OCI-LY1 (cell line): ENCODE measurements around the gene UACA.
"Not testable (repeated sequence)": the region's sequence is repeated elsewhere in the genome, so short reads cannot be mapped to it uniquely, and the experiment has no call there.

ENCODE experiments used
- H2AFZ ChIP-seq: fragments of 200-600 bp; sonication (generic), shearing (Covaris generic); 2 replicates; pipeline ENCODE4 v1.6.0; 2014; ENCODE audit warnings: antibody characterized with exemption, mild to moderate bottlenecking, low read length
- H3F3A ChIP-seq: fragments of 200-600 bp; sonication (generic), shearing (Covaris generic); 2 replicates; pipeline ENCODE4 v1.6.0; 2014; ENCODE audit warnings: mild to moderate bottlenecking, antibody characterized with exemption, low read length, moderate library complexity; ENCODE audit not compliant: insufficient read depth
- H3K27ac ChIP-seq: fragments of 200-600 bp; sonication (generic); 2 replicates; pipeline ENCODE4 v1.5.1; 2014; ENCODE audit warnings: low read length, mixed run types, mild to moderate bottlenecking, low read depth; ENCODE audit not compliant: poor library complexity, severe bottlenecking
- H3K27me3 ChIP-seq: fragments of 200-600 bp; sonication (generic); 2 replicates; pipeline ENCODE4 v1.6.0; 2014; ENCODE audit warnings: antibody characterized with exemption, mild to moderate bottlenecking, low read length, moderate library complexity; ENCODE audit not compliant: insufficient read depth
- H3K36me3 ChIP-seq: fragments of 200-600 bp; sonication (generic); 2 replicates; pipeline ENCODE4 v1.6.1; 2014; ENCODE audit warnings: mild to moderate bottlenecking, antibody characterized with exemption, low read length, moderate library complexity, mixed read lengths; ENCODE audit not compliant: insufficient read depth
- H3K4me1 ChIP-seq: fragments of 200-600 bp; sonication (generic); 2 replicates; pipeline ENCODE4 v1.5.1; 2014; ENCODE audit warnings: mild to moderate bottlenecking, low read length, moderate library complexity; ENCODE audit not compliant: insufficient read depth, severe bottlenecking
- H3K4me2 ChIP-seq: fragments of 200-600 bp; sonication (generic), shearing (Covaris generic); 2 replicates; pipeline ENCODE4 v1.6.1; 2014; ENCODE audit warnings: low read length
- H3K4me3 ChIP-seq: fragments of 200-600 bp; sonication (generic); 2 replicates; pipeline ENCODE4 v1.5.1; 2014; ENCODE audit warnings: low read length, low read depth, mild to moderate bottlenecking, mixed read lengths; ENCODE audit not compliant: poor library complexity, severe bottlenecking
- H3K79me2 ChIP-seq: fragments of 200-600 bp; shearing (Covaris generic); 2 replicates; pipeline ENCODE4 v1.6.1; 2016; ENCODE audit warnings: mixed run types, low read length, mixed read lengths; ENCODE audit not compliant: insufficient read depth
- H3K9ac ChIP-seq: fragments of 200-600 bp; sonication (generic), shearing (Covaris generic); 2 replicates; pipeline ENCODE4 v1.6.1; 2014; ENCODE audit warnings: mild to moderate bottlenecking, low read length, mixed read lengths
- H3K9me2 ChIP-seq: fragments of 200-600 bp; sonication (generic), shearing (Covaris generic); 2 replicates; pipeline ENCODE4 v1.6.1; 2014; ENCODE audit warnings: low read depth, mild to moderate bottlenecking, low read length, mixed read lengths
- H3K9me3 ChIP-seq: fragments of 200-600 bp; shearing (Covaris generic); 2 replicates; pipeline ENCODE4 v1.6.1; 2014; ENCODE audit warnings: low read length, mixed read lengths
- H4K20me1 ChIP-seq: fragments of 200-600 bp; sonication (generic), shearing (Covaris generic); 2 replicates; pipeline ENCODE4 v1.6.0; 2016; ENCODE audit warnings: mild to moderate bottlenecking, low read length; ENCODE audit not compliant: insufficient read depth
- EZH2 ChIP-seq: fragments of 200-600 bp; sonication (generic), shearing (Covaris generic); IDR thresholded peaks from 2 replicates; pipeline ENCODE4 v1.8.0; 2017; ENCODE audit warnings: borderline replicate concordance, mixed run types, mild to moderate bottlenecking, antibody characterized with exemption, low read length, moderate library complexity, mixed read lengths
- TF ChIP-seq, protein P1 (sequence below): fragments of 200-600 bp; sonication (generic), shearing (Covaris generic); IDR thresholded peaks from 2 replicates; pipeline ENCODE4 v1.5.1; 2017; ENCODE audit warnings: mild to moderate bottlenecking, antibody characterized with exemption, low read length, moderate library complexity, mixed read lengths

The UACA gene

GRCh38 chr15:70669006-70669602, 94.3 kb downstream of the UACA start:
- Histone ChIP-seq H3K27ac (no peak overlapping the region), H3K9ac (no peak overlapping the region), H3K4me1 (no peaks in the 10 kb centered on the region), H2AFZ (no peak overlapping the region), H3K9me3 (no peaks in the 10 kb centered on the region), H3K79me2 (no peaks in the 10 kb centered on the region), H3K4me3 (no peak overlapping the region), H3K9me2 (no peaks in the 10 kb centered on the region), H4K20me1 (no peaks in the 10 kb centered on the region), H3K36me3 (no peaks in the 10 kb centered on the region), H3F3A (no peaks in the 10 kb centered on the region), H3K27me3 (no peaks in the 10 kb centered on the region), H3K4me2 (no peak overlapping the region)
- TF ChIP-seq, protein P1, sequence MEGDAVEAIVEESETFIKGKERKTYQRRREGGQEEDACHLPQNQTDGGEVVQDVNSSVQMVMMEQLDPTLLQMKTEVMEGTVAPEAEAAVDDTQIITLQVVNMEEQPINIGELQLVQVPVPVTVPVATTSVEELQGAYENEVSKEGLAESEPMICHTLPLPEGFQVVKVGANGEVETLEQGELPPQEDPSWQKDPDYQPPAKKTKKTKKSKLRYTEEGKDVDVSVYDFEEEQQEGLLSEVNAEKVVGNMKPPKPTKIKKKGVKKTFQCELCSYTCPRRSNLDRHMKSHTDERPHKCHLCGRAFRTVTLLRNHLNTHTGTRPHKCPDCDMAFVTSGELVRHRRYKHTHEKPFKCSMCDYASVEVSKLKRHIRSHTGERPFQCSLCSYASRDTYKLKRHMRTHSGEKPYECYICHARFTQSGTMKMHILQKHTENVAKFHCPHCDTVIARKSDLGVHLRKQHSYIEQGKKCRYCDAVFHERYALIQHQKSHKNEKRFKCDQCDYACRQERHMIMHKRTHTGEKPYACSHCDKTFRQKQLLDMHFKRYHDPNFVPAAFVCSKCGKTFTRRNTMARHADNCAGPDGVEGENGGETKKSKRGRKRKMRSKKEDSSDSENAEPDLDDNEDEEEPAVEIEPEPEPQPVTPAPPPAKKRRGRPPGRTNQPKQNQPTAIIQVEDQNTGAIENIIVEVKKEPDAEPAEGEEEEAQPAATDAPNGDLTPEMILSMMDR, result no peak
- no peak for TF ChIP-seq EZH2

- Histone ChIP-seq H3K9ac (no peak overlapping the region), H3K27me3 (no peaks in the 10 kb centered on the region), H3K79me2 (no peaks in the 10 kb centered on the region), H3K4me3 (no peak overlapping the region), H3K4me1 (no peaks in the 10 kb centered on the region), H3K27ac (no peak overlapping the region), H4K20me1 (no peaks in the 10 kb centered on the region), H3F3A (no peaks in the 10 kb centered on the region), H3K9me2 (no peaks in the 10 kb centered on the region), H3K36me3 (no peaks in the 10 kb centered on the region), H2AFZ (no peak overlapping the region), H3K9me3 (no peaks in the 10 kb centered on the region), H3K4me2 (no peak overlapping the region)
- TF ChIP-seq, protein P1, result no peak
- no peak for TF ChIP-seq EZH2
These were observed 97.8 kb downstream of the UACA start for GRCh38 chr15:70665599-70665998.

DNA sequence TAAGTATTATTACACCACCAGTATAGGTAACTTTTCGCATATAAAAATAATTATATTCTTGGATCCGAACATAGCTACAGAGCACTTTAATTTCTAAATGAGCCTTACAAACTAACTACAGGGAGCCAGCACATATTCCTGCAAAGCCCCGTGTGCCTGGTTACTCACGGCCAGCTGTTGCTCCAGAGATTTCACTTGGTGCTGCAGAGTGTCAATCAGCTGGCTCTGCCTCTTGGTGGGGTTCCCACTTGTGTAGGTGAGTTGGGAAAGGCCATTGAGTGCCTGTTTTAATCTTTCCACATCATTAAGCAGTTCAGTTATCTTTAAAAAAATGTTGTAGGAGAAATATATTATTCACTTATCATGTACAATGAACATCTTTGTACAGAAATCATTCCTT, 98.9 kb downstream of the UACA start:
- Histone ChIP-seq H3K4me1 (no peaks in the 10 kb centered on the region), H3K27me3 (no peaks in the 10 kb centered on the region), H3K9me2 (no peaks in the 10 kb centered on the region), H3K9ac (no peak overlapping the region), H3K79me2 (no peaks in the 10 kb centered on the region), H3K9me3 (no peaks in the 10 kb centered on the region), H4K20me1 (no peaks in the 10 kb centered on the region), H3K4me2 (no peak overlapping the region), H3K4me3 (no peak overlapping the region), H3F3A (no peaks in the 10 kb centered on the region), H2AFZ (no peak overlapping the region), H3K27ac (no peak overlapping the region), H3K36me3 (no peaks in the 10 kb centered on the region)
- TF ChIP-seq, protein P1, result no peak
- TF ChIP-seq EZH2, result no peak

DNA sequence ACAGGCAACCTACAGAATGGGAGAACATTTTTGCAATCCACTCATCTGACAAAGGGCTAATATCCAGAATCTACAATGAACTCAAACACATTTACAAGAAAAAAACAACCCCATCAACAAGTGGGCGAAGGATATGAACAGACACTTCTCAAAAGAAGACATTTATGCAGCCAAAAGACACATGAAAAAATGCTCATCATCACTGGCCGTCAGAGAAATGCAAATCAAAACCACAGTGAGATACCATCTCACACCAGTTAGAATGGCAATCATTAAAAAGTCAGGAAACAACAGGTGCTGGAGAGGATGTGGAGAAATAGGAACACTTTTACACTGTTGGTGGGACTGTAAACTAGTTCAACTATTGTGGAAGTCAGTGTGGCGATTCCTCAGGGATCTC, 100.3 kb downstream of the UACA start:
- not testable (repeated sequence) for H3K79me2 ChIP-seq, H3K9me3 ChIP-seq, H3K4me1 ChIP-seq, H3K27ac ChIP-seq, H3K27me3 ChIP-seq, H3K9ac ChIP-seq, H3K4me3 ChIP-seq, H3K36me3 ChIP-seq, H2AFZ ChIP-seq, H3K4me2 ChIP-seq, H3F3A ChIP-seq, H4K20me1 ChIP-seq, H3K9me2 ChIP-seq
